Cardiac fibroblast (primary cell): ENCODE data around the gene TBC1D30.
"Not testable (repeated sequence)": the region's sequence is repeated elsewhere in the genome, so short reads cannot be mapped to it uniquely, and the experiment has no call there.

ENCODE experiments used
- DNase-seq, 2 donors: peaks; one replicate each; pipeline versions ENCODE4 v3.0.0 to v3.0.0-alpha.2; 2010; ENCODE audit warnings: low read depth in 2 of 2
- H3K4me3 ChIP-seq, 2 donors: replicated peaks in 1 of 2; 1 replicate in 1 of 2; 2 replicates in 1 of 2; pipeline ENCODE4 v1.5.1; 2011; ENCODE audit warnings: low read depth in 2 of 2, low read length in 2 of 2, mild to moderate bottlenecking in 2 of 2, moderate library complexity in 1 of 2
- TF ChIP-seq, protein P1 (sequence below): IDR thresholded peaks from one replicate; pipeline ENCODE4 v1.5.1; 2011; ENCODE audit warnings: low read depth, mild to moderate bottlenecking, low read length, inconsistent platforms

TBC1D30 gene

DNA sequence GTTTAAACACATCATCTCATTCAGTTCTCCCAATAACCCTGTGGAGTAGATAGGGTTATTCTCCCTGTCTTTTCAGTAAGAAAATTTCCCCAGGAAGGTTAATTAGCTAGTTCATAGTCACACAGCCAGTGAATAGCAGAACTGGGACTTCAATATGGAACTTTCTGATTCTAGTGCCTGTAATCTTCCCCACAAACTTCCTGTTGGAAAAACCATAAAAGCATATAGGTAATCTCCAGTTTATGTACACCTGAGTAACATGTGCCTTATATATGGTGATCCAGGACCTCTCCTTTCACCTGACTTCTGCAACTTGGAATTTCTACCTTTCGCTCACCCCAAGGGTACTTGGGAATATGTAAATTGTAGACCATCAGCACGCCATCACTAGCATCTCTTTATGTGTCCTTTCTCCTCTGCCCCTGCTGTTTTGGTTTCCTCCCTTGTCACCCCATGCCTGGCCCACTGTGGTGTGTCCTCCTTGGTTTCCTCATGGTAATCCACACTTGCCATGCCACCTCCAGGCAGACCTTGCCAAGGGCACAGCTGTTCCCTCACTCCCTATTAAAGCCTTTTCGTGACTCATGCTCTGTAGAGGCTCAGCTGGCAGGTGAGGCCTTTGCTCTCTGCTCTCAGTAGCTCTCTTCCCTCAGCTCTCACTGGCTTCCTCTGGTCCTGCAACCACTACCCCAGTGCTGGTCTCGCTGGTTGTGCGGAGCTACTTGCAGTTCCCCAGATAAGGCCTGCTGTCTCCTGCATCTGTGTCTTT is 16.7 kb downstream of the TBC1D30 start:
- TF ChIP-seq, protein P1, sequence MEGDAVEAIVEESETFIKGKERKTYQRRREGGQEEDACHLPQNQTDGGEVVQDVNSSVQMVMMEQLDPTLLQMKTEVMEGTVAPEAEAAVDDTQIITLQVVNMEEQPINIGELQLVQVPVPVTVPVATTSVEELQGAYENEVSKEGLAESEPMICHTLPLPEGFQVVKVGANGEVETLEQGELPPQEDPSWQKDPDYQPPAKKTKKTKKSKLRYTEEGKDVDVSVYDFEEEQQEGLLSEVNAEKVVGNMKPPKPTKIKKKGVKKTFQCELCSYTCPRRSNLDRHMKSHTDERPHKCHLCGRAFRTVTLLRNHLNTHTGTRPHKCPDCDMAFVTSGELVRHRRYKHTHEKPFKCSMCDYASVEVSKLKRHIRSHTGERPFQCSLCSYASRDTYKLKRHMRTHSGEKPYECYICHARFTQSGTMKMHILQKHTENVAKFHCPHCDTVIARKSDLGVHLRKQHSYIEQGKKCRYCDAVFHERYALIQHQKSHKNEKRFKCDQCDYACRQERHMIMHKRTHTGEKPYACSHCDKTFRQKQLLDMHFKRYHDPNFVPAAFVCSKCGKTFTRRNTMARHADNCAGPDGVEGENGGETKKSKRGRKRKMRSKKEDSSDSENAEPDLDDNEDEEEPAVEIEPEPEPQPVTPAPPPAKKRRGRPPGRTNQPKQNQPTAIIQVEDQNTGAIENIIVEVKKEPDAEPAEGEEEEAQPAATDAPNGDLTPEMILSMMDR = no peak
- DNase-seq = no peak
- H3K4me3 ChIP-seq = no peak overlapping the region

DNA sequence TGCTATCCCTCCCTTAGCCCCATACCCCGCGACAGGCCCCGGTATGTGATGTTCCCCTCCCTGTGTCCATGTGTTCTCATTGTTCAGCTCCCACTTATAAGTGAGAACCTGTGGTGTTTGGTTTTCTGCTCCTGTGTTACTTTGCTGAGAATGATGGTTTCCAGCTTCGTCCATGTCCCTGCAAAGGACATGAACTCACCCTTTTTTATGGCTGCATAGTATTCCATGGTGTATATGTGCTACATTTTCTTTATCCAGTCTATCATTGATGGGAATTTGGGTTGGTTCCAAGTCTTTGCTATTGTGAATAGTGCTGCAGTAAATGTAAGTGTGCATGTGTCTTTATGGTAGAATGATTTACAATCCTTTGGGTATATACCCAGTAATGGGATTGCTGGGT is 24.0 kb downstream of the TBC1D30 start:
- not testable (repeated sequence) for DNase-seq, H3K4me3 ChIP-seq

DNA sequence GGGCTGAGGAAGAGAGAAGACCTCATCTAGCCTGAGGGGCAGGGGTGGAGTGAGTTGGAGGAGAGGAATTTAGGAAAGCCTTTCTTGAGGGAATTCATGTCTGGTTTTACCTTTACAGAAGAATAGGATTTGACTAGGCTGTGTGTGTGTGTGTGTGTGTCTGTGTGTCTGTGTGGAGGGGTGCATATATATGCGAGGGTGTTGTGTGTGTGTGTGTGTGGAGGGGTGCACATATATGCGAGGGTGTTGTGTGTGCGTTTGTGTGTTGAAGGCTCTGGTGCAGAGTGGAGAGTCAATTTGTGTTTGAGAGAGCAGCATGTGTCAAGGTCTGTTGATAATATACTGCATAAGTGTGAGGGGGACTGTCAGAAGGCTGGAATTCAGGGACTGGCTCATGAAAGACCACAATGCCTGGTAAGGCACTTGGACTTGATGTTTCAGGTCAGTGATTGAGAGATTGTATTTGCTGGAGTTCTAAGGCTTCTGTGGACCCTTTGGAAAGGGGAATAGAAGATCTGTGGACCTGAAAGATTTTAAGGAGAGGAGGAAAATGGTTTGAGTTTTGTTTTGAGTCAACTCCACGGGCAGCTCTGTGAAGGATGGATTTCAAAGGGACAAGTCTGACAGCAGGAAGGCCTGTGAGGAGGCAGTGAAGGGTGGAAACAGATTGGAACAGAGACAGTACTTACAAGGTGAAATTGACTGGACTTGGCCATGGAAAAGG is 34.6 kb downstream of the TBC1D30 start:
- no peak for DNase-seq
- H3K4me3 ChIP-seq = no peak overlapping the region
- TF ChIP-seq, protein P1 = no peak

DNA sequence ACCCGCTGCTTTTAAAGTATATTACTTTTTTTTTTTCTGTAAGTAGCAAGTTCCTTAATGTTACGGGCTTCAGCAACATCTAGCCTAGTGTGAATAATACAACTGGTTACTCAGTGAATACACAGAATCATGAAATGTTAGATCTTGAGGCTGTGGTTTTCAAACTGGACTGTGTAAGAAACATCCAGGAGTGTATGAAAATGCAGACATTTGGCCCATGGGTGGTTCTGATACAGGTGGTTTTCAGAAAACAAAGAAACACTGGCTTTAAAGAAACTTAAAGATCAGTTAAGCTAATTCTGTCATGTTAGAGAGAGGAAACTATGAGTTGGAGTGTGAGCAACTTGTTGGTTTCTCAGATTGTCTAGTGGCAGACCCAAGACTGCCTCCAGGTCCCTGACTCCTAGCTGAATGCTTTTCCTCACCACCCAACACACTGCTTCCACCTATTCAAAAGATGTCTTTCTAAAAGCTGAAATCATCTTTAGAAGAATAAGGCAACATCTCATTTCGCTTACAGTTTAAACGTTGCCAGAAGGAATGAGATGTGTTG is 36.1 kb downstream of the TBC1D30 start:
- TF ChIP-seq, protein P1 = no peak
- no peak overlapping the region for H3K4me3 ChIP-seq
- DNase-seq = no peak

DNA sequence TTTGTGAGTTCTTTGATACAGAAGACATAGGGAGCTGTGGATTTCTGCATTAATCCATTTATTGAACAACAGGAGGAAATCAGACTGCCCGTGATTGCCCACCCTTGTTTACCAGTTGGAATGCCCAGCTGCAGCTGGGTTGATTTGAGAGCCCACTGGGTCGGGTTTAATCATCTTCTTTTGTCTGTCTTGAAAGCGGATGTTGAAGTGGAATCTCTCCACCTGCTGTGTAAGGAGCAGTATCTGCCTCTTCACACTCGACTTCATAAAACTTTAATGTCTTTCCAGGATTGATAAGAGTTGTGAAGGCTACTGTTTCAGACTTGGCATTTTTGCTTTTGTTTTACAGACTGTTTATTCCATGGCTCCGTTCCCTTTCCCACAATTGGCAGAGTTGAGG is 39.9 kb downstream of the TBC1D30 start:
- DNase-seq = no peak
- H3K4me3 ChIP-seq = no peak overlapping the region
- TF ChIP-seq, protein P1 = no peak

DNA sequence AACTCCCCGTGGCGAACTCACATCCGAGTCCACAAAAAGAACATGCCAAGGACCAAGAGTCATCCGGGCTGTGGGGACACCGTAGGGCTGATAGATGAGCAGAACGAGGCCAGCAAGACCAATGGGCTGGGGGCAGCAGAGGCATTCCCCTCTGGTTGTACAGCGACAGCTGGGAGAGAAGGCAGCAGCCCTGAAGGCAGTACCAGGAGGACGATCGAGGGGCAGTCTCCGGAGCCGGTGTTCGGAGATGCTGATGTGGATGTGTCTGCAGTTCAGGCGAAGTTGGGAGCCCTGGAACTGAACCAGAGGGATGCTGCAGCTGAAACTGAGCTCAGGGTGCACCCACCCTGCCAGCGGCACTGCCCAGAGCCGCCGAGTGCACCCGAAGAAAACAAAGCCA is 50.7 kb downstream of the TBC1D30 start:
- TF ChIP-seq, protein P1 = no peak
- no peak overlapping the region for H3K4me3 ChIP-seq
- DNase-seq = no peak

DNA sequence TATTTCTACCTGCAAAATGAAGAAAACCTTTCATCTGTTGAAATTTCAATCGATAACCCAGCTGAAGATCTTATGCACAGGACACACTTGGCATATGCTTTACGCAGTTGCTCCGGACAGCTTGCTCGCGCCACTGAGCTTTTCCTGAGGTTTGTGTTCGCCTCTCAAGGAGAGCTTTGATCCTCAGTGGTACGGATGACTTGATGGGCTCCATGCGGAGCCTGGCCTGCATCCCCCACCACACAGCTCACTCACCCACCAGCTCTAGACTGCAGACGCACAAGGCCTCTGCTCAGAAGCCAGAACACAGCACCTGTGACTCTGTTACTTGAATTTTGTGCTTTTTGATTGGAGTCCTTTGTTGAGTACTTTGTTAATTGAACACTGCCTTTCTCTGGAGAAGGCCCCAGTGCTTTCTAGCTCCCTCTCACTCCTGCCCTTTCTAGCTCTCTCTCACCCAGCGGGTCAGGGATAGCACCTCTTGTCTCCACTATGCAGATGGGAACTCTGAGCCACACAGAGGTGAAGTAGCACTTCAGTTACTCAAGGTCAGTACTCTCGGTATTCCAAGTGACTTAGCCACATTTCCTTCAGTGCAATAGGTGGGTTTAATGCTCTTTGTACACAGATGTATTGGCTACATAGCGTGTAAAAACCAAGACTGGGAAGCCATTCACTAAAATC is 52.1 kb downstream of the TBC1D30 start:
- no peak overlapping the region for H3K4me3 ChIP-seq
- TF ChIP-seq, protein P1 = no peak
- no peak for DNase-seq
